ENCODE results near the gene ZNF408.

DNA sequence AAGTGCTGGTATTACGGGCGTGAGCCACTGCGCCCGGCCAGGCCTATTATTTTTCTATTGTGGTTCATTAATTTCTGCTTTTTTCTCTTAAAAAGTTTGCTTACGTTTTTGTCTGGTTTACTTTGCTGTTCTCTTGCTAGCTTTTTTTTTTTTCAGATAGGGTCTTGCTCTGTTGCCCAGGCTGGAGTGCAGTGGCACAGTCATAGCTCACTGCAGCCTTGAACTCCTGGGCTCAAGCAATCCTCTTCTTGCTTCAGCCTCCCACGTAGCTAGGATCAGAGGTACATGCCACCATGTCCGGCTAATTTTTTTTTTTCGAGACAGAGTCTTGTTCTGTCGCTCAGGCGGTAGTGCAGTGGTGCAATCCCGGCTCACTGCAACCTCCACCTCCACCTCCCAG, 36.9 kb downstream of the ZNF408 start:
- TF ChIP-seq, protein P1, sequence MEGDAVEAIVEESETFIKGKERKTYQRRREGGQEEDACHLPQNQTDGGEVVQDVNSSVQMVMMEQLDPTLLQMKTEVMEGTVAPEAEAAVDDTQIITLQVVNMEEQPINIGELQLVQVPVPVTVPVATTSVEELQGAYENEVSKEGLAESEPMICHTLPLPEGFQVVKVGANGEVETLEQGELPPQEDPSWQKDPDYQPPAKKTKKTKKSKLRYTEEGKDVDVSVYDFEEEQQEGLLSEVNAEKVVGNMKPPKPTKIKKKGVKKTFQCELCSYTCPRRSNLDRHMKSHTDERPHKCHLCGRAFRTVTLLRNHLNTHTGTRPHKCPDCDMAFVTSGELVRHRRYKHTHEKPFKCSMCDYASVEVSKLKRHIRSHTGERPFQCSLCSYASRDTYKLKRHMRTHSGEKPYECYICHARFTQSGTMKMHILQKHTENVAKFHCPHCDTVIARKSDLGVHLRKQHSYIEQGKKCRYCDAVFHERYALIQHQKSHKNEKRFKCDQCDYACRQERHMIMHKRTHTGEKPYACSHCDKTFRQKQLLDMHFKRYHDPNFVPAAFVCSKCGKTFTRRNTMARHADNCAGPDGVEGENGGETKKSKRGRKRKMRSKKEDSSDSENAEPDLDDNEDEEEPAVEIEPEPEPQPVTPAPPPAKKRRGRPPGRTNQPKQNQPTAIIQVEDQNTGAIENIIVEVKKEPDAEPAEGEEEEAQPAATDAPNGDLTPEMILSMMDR (conservative IDR thresholded peaks at IDR 0.05; ENCODE audit: low read length), result no peak
- TF ChIP-seq EZH2phosphoT487 (IDR thresholded peaks at IDR 0.05; ENCODE audit: borderline replicate concordance, low read depth, low read length), result no peak

Measured in OCI-LY7 (cell line).